ENCODE results near the gene WNT7B. TPM values are rescaled to one million over a fixed set of nuclear protein-coding genes. Genes with fewer than 3 reads are reported as not detected.

WNT7B gene
- total RNA-seq, 1 donor from 2014 or later, result not detected

GRCh38 chr22:45923212-45923611, 53.8 kb downstream of the WNT7B start:
- no peak for DNase-seq (ENCODE audit: low spot score in 2 of 2)
- no peak overlapping the region for H3K27ac ChIP-seq
- TF ChIP-seq CTCF (IDR thresholded peaks at IDR 0.05), result no peak
- no peaks in the 10 kb centered on the region for H3K36me3 ChIP-seq
- intact Hi-C loops (cut with DNase I), result no loop called here
- no peak overlapping the region for H3K4me3 ChIP-seq
- no peaks in the 10 kb centered on the region for H3K9me3 ChIP-seq
- H3K27me3 ChIP-seq, result no peaks in the 10 kb centered on the region
- no peaks in the 10 kb centered on the region for H3K4me1 ChIP-seq

GRCh38 chr22:45922661-45923060, 54.3 kb downstream of the WNT7B start:
- Histone ChIP-seq H3K4me3 (no peak overlapping the region), H3K36me3 (no peaks in the 10 kb centered on the region), H3K27me3 (no peaks in the 10 kb centered on the region), H3K9me3 (no peaks in the 10 kb centered on the region), H3K4me1 (no peaks in the 10 kb centered on the region), H3K27ac (no peak overlapping the region)
- intact Hi-C loops (cut with DNase I), result no loop called here
- no peak for DNase-seq (ENCODE audit: low spot score in 2 of 2)
- TF ChIP-seq CTCF (IDR thresholded peaks at IDR 0.05), result no peak

- no peaks in the 10 kb centered on the region for H3K4me1 ChIP-seq
- no peak for DNase-seq (ENCODE audit: low spot score in 2 of 2)
- no peak overlapping the region for H3K27ac ChIP-seq
- TF ChIP-seq CTCF (IDR thresholded peaks at IDR 0.05), result no peak
- H3K27me3 ChIP-seq, result no peaks in the 10 kb centered on the region
- H3K9me3 ChIP-seq, result no peaks in the 10 kb centered on the region
- intact Hi-C loops (cut with DNase I), result no loop called here
- no peak overlapping the region for H3K4me3 ChIP-seq
- no peaks in the 10 kb centered on the region for H3K36me3 ChIP-seq
Measured at GRCh38 chr22:45922256-45922655, 54.7 kb downstream of the WNT7B start.

- H3K4me1 ChIP-seq, result no peaks in the 10 kb centered on the region
- H3K27me3 ChIP-seq, result no peaks in the 10 kb centered on the region
- no peaks in the 10 kb centered on the region for H3K36me3 ChIP-seq
- H3K27ac ChIP-seq, result no peak overlapping the region
- TF ChIP-seq CTCF (IDR thresholded peaks at IDR 0.05), result no peak
- intact Hi-C loops (cut with DNase I), result no loop called here
- DNase-seq (ENCODE audit: low spot score in 2 of 2), result no peak
- H3K9me3 ChIP-seq, result no peaks in the 10 kb centered on the region
- H3K4me3 ChIP-seq, result no peak overlapping the region
Measured at GRCh38 chr22:45919504-45920286, 57.3 kb downstream of the WNT7B start.

GRCh38 chr22:45918459-45919370, 58.2 kb downstream of the WNT7B start:
- TF ChIP-seq CTCF (IDR thresholded peaks at IDR 0.05), result no peak
- no peaks in the 10 kb centered on the region for H3K4me1 ChIP-seq
- no peaks in the 10 kb centered on the region for H3K36me3 ChIP-seq
- H3K9me3 ChIP-seq, result no peaks in the 10 kb centered on the region
- H3K27ac ChIP-seq, result no peak overlapping the region
- no peak for DNase-seq (ENCODE audit: low spot score in 2 of 2)
- no peaks in the 10 kb centered on the region for H3K27me3 ChIP-seq
- intact Hi-C loops (cut with DNase I), result no loop called here
- no peak overlapping the region for H3K4me3 ChIP-seq
